Spleen (tissue), 11 donors: ENCODE data around the gene WDR59. TPM values are rescaled to one million over a fixed set of nuclear protein-coding genes. Genes with fewer than 3 reads are reported as not detected.

Experiments
- DNase-seq: peaks from one replicate; pipeline ENCODE4 v3.0.0-alpha.2; 2020
- H3K27ac ChIP-seq, 8 donors: fragments of 200-600 bp; sonication (generic) in 7 of 8; 1 replicate in 4 of 8; 2 replicates in 4 of 8; pipeline versions ENCODE4 v1.5.0 to v1.8.0; 2016 to 2021; ENCODE audit warnings: inconsistent platforms in 4 of 8, mild to moderate bottlenecking in 4 of 8, moderate library complexity in 1 of 8
- H3K27me3 ChIP-seq, 7 donors: fragments of 200-600 bp; sonication (generic) in 6 of 7; replicated peaks in 1 of 7; 1 replicate in 4 of 7; 2 replicates in 3 of 7; pipeline versions ENCODE4 v1.5.0 to v1.8.0; 2016 to 2021; ENCODE audit warnings: inconsistent platforms in 3 of 7, mild to moderate bottlenecking in 1 of 7
- H3K36me3 ChIP-seq, 6 donors: fragments of 200-600 bp; sonication (generic) in 5 of 6; 1 replicate in 4 of 6; 2 replicates in 2 of 6; pipeline versions ENCODE4 v1.5.0 to v1.8.0; 2016 to 2021; ENCODE audit warnings: inconsistent platforms in 2 of 6
- H3K4me1 ChIP-seq, 6 donors: fragments of 200-600 bp; sonication (generic) in 5 of 6; 1 replicate in 3 of 6; 2 replicates in 3 of 6; pipeline versions ENCODE4 v1.5.0 to v1.8.0; 2016 to 2021; ENCODE audit warnings: inconsistent platforms in 3 of 6
- H3K4me3 ChIP-seq, 8 donors: fragments of 200-600 bp; sonication (generic) in 7 of 8; 1 replicate in 4 of 8; 2 replicates in 4 of 8; pipeline versions ENCODE4 v1.5.0 to v1.8.0; 2016 to 2021; ENCODE audit warnings: inconsistent platforms in 4 of 8, mild to moderate bottlenecking in 4 of 8, moderate library complexity in 2 of 8
- H3K9me3 ChIP-seq, 8 donors: fragments of 200-600 bp; sonication (generic) in 7 of 8; 1 replicate in 4 of 8; 2 replicates in 4 of 8; pipeline versions ENCODE4 v1.5.0 to v1.8.0; 2016 to 2021; ENCODE audit warnings: inconsistent platforms in 4 of 8
- POLR2A ChIP-seq, 3 donors: fragments of 450-650 bp; IDR thresholded peaks; one replicate each; pipeline ENCODE4 v1.5.1; 2017; ENCODE audit warnings: antibody characterized with exemption in 3 of 3, mild to moderate bottlenecking in 1 of 3
- POLR2AphosphoS5 ChIP-seq, 3 donors: sonication (generic); formaldehyde crosslinking; IDR thresholded peaks; one replicate each; pipeline ENCODE4 v1.5.1; 2017; ENCODE audit warnings: antibody characterized with exemption in 3 of 3
- WGBS, 5 donors: extraction: QIAGEN DNeasy Blood & Tissue Kit in 3 of 5; methylation state at CpG; one replicate each; pipeline versions ENCODE4 v1.1.5 to v1.1.7; 2013 to 2018; 5-methylcytosine and 5-hydroxymethylcytosine counted together
- intact Hi-C: fragments of 100-400 bp; cut with DNase I; formaldehyde crosslinking; loops from one replicate; pipeline ENCODE4 v1.15.0; 2023; ENCODE audit warnings: low total_unique reads
- polyA plus RNA-seq, 3 donors: library from polyadenylated mRNA; stranded (reverse); fragments of 200-250 nt; gene quantifications; one replicate each; pipeline ENCODE4 v1.2.1, GENCODE V29; 2013
- total RNA-seq, 7 donors: library from RNA; depleted of rRNA in 3 of 7; stranded (reverse); fragments of >200 nt in 3 of 7; fragmentation: NEBNext Ultra II Directional in 4 of 7; extraction: Animal tissue kit (Norgen Biotek cat#: 25700) in 4 of 7; gene quantifications; one replicate each; pipeline versions ENCODE4 v1.1.0 to v1.2.1, GENCODE V29; 2016 to 2021
- TF ChIP-seq, protein P1 (sequence below), 11 experiments: fragments of 200-600 bp in 7 of 11; fragments of 450-650 bp in 4 of 11; sonication (generic) in 4 of 11; IDR thresholded peaks in 8 of 11; conservative IDR thresholded peaks in 3 of 11; 1 replicate in 7 of 11; 2 replicates in 4 of 11; pipeline versions ENCODE4 v1.4.0 to v1.8.0; 2016 to 2021; ENCODE audit warnings: antibody characterized with exemption in 11 of 11, inconsistent platforms in 4 of 11, mild to moderate bottlenecking in 1 of 11
- donor health status: healthy with polysubstance abuse.
- donor health status: DM: no; HTN: no; CAD: no; lungs with moderate emphysema.
- donor health status: DM: no; HTN: no; CAD: no.
- donor health status: Bipolar disorder and iron deficiency.
- donor health status: healthy.
- donor health status: DM: no; HTN: no; CAD: no.
- donor health status: DM: yes; HTN: yes; CAD: no.

Gene WDR59
- total and polyA plus RNA-seq, 10 donors, result 18.1 to 76.7 (median 46.4) TPM

DNA sequence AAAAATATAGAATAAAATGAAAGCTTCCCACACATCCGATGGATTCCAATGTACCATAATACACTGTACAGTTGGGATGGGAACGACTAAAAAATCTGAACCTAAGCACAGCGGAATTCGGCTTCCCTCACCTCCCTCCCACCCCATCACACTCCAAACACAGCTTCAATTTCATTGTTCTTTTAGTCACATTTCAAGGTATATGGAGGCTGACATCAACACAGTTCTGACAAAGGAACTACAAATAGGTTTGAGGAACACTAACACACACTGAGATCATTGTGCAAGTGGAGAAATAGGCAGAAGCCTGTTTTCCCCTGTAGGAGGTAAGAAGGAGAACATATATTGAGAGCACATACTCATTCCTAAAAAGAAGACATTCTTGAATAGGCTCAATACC lies 85.1 kb downstream of the WDR59 start:
- 94 to 98% (median 96%) methylated on average over 4 of the region's 4 CpGs for WGBS, 5 donors
- H3K9me3 ChIP-seq, result no peaks in the 10 kb centered on the region
- DNase-seq, result no peak
- H3K4me1 ChIP-seq, result no peaks in the 10 kb centered on the region
- peaks cover 0 to 100% (median 42%) of the 10 kb centered on the region in 6 donors for H3K36me3 ChIP-seq
- no peak overlapping the region for H3K27ac ChIP-seq
- no peaks in the 10 kb centered on the region for H3K27me3 ChIP-seq
- TF ChIP-seq POLR2AphosphoS5 (IDR thresholded peaks at IDR 0.05), result no peak
- TF ChIP-seq, protein P1, sequence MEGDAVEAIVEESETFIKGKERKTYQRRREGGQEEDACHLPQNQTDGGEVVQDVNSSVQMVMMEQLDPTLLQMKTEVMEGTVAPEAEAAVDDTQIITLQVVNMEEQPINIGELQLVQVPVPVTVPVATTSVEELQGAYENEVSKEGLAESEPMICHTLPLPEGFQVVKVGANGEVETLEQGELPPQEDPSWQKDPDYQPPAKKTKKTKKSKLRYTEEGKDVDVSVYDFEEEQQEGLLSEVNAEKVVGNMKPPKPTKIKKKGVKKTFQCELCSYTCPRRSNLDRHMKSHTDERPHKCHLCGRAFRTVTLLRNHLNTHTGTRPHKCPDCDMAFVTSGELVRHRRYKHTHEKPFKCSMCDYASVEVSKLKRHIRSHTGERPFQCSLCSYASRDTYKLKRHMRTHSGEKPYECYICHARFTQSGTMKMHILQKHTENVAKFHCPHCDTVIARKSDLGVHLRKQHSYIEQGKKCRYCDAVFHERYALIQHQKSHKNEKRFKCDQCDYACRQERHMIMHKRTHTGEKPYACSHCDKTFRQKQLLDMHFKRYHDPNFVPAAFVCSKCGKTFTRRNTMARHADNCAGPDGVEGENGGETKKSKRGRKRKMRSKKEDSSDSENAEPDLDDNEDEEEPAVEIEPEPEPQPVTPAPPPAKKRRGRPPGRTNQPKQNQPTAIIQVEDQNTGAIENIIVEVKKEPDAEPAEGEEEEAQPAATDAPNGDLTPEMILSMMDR (IDR thresholded peaks at IDR 0.05 in 8 of 11, conservative IDR thresholded peaks at IDR 0.05 in 3 of 11), result no peak
- no peak for TF ChIP-seq POLR2A (IDR thresholded peaks at IDR 0.05)
- intact Hi-C loops, result no loop called here
- H3K4me3 ChIP-seq, result no peak overlapping the region

DNA sequence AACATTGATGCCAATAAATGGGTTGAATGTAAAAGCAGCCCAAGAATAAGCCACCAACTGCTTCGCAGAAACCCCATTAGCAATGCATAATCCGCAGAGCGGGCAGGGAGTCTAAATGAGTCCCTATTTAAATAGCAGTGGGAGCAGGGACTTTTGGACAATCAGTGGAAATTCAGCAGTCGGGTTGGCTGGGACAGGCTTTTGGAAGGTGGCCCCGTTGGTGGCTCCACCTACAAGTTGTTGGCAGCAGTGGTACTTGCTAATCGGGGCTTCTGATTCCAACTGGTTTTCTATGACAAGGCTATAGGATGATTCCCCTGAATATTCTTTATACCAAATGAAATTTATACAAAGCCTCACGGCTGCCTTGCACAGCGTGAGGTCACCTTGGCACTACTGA lies 86.3 kb downstream of the WDR59 start:
- H3K9me3 ChIP-seq, result no peaks in the 10 kb centered on the region
- no peak overlapping the region for H3K4me3 ChIP-seq
- DNase-seq, result no peak
- peaks cover 0 to 100% (median 42%) of the 10 kb centered on the region in 6 donors for H3K36me3 ChIP-seq
- TF ChIP-seq, protein P1 (IDR thresholded peaks at IDR 0.05 in 8 of 11, conservative IDR thresholded peaks at IDR 0.05 in 3 of 11), result no peak
- no peak for TF ChIP-seq POLR2A (IDR thresholded peaks at IDR 0.05)
- WGBS, 5 donors, result 94 to 98% (median 96%) methylated on average over 8 of the region's 8 CpGs
- no peak overlapping the region for H3K27ac ChIP-seq
- H3K27me3 ChIP-seq, result no peaks in the 10 kb centered on the region
- intact Hi-C loops, result no loop called here
- no peaks in the 10 kb centered on the region for H3K4me1 ChIP-seq

DNA sequence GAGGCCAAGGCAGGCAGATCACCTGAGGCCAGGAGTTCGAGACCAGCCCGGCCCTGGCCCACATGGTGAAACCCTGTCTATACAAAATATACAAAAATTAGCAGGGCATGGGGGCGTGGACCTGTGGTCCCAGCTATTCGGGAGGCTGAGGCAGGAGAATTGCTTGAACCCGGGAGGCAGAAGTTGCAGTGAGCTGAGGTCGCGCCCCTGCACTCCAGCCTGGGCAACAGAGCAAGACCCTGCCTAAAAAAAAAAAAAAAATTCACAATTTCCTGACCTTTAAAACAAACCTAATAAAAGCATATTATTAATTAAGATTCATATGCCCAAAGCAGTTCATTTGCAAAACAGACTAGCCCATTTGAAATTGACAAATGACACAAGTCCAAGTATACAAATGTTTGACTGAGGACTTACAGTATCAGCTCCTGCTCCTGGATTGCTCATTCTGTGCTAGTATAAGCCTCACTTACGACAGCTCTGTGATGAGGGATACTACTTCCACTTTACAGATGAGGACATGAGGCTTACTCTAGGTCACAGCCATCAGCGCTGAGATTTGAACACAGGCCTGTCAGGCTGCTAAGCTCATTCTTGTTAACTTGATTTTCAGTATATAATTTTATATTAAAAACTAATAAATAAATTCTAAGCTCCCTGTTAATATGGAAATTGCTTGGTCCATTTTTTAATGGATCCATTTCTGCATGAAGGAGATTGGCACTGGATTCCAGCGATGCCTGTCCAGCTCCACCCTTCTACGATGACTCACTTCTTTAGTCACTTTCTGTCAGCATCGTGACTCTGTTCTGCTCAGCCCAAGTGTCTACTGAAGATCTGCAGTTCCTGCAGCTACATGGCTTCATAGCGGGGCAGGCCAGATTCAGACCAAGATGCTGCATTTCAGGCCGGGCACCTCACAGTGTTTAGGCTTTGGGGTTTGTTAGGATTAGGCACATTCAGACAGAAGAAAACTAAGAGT lies 88.2 kb downstream of the WDR59 start:
- Histone ChIP-seq H3K4me3 (no peak overlapping the region), H3K9me3 (no peaks in the 10 kb centered on the region), H3K36me3 (peaks cover 0 to 100% (median 48%) of the 10 kb centered on the region in 6 donors), H3K27ac (no peak overlapping the region), H3K27me3 (no peaks in the 10 kb centered on the region), H3K4me1 (no peaks in the 10 kb centered on the region)
- 93 to 97% (median 96%) methylated on average over 14 of the region's 14 CpGs for WGBS, 5 donors
- TF ChIP-seq POLR2AphosphoS5 (IDR thresholded peaks at IDR 0.05) (no peak), POLR2A (IDR thresholded peaks at IDR 0.05) (no peak)
- TF ChIP-seq, protein P1 (IDR thresholded peaks at IDR 0.05 in 8 of 11, conservative IDR thresholded peaks at IDR 0.05 in 3 of 11), result no peak
- intact Hi-C loops, result no loop called here
- DNase-seq, result no peak

DNA sequence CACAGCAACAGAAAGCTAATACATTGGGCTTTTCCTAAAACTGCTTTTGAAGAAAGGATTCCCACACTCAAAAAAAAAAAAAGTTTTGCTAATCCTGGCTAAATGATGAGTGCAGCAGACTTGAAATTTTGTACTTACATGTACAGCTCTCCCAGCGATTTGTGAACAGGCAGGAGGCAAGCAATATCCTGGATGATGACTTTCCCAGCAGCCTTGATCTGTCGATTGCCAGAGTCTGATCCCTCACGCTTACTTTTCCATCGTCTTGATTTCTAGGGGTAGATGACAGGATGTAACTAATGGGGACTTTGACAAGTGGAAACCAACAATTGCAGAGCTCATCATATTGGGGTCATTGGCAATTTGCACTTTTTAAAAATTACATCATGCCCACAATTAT lies 91.4 kb downstream of the WDR59 start:
- no peak for DNase-seq
- Histone ChIP-seq H3K9me3 (no peaks in the 10 kb centered on the region), H3K36me3 (peaks cover 0 to 100% (median 50%) of the 10 kb centered on the region in 6 donors), H3K4me1 (no peaks in the 10 kb centered on the region), H3K27ac (no peak overlapping the region), H3K4me3 (no peak overlapping the region), H3K27me3 (no peaks in the 10 kb centered on the region)
- WGBS, 5 donors, result 89 to 95% (median 92%) methylated on average over 4 of the region's 4 CpGs
- intact Hi-C loops, result no loop called here
- no peak for TF ChIP-seq POLR2A (IDR thresholded peaks at IDR 0.05)
- TF ChIP-seq POLR2AphosphoS5 (IDR thresholded peaks at IDR 0.05), result no peak
- TF ChIP-seq, protein P1 (IDR thresholded peaks at IDR 0.05 in 8 of 11, conservative IDR thresholded peaks at IDR 0.05 in 3 of 11), result no peak
